ENCODE results near the gene LCN10.

LCN10 gene

GRCh38 chr9:136735812-136736480 is 6.8 kb downstream of the LCN10 start:
- DNase-seq, result no peak

GRCh38 chr9:136734837-136735496 is 7.8 kb downstream of the LCN10 start:
- DNase-seq, result no peak

GRCh38 chr9:136733611-136734010 is 9.1 kb downstream of the LCN10 start:
- DNase-seq, result no peak

GRCh38 chr9:136732444-136733178 is 10.1 kb downstream of the LCN10 start:
- no peak for DNase-seq

- DNase-seq, result no peak
These were observed 12.8 kb downstream of the LCN10 start for GRCh38 chr9:136729926-136730325.

- no peak for DNase-seq
These were observed 13.6 kb downstream of the LCN10 start for GRCh38 chr9:136729144-136729543.

GRCh38 chr9:136728548-136729123 is 14.1 kb downstream of the LCN10 start:
- no peak for DNase-seq

- DNase-seq, result peak; percentile 63
These were observed 14.6 kb downstream of the LCN10 start for GRCh38 chr9:136728080-136728547.

- no peak for DNase-seq
These were observed 16.0 kb downstream of the LCN10 start for GRCh38 chr9:136726631-136727191.

- no peak for DNase-seq
These were observed 16.6 kb downstream of the LCN10 start for GRCh38 chr9:136726118-136726517.

GRCh38 chr9:136725612-136726011 is 17.1 kb downstream of the LCN10 start:
- no peak for DNase-seq

GRCh38 chr9:136724772-136725171 is 18.0 kb downstream of the LCN10 start:
- no peak for DNase-seq

- no peak for DNase-seq
These were observed 18.8 kb downstream of the LCN10 start for GRCh38 chr9:136723989-136724388.

GRCh38 chr9:136723362-136723976 is 19.3 kb downstream of the LCN10 start:
- DNase-seq, result no peak

- no peak for DNase-seq
These were observed 19.8 kb downstream of the LCN10 start for GRCh38 chr9:136722969-136723356.

GRCh38 chr9:136722093-136722968 is 20.4 kb downstream of the LCN10 start:
- DNase-seq, result no peak

GRCh38 chr9:136721339-136722092 is 21.2 kb downstream of the LCN10 start:
- no peak for DNase-seq

GRCh38 chr9:136720898-136721338 is 21.8 kb downstream of the LCN10 start:
- no peak for DNase-seq

- DNase-seq, result no peak
These were observed 22.4 kb downstream of the LCN10 start for GRCh38 chr9:136720251-136720897.

- no peak for DNase-seq
These were observed 23.4 kb downstream of the LCN10 start for GRCh38 chr9:136719195-136719880.

Measured in NCI-H2029 (cell line).